Limb (tissue), 2 donors: ENCODE measurements around the gene INPP4A.
"Not testable (repeated sequence)": the region's sequence is repeated elsewhere in the genome, so short reads cannot be mapped to it uniquely, and the experiment has no call there.

ENCODE experiments used
- DNase-seq, 2 donors: peaks; one replicate each; pipeline ENCODE4 v3.0.0-alpha.2; 2016; ENCODE audit errors: extremely low spot score in 2 of 2

INPP4A gene

DNA sequence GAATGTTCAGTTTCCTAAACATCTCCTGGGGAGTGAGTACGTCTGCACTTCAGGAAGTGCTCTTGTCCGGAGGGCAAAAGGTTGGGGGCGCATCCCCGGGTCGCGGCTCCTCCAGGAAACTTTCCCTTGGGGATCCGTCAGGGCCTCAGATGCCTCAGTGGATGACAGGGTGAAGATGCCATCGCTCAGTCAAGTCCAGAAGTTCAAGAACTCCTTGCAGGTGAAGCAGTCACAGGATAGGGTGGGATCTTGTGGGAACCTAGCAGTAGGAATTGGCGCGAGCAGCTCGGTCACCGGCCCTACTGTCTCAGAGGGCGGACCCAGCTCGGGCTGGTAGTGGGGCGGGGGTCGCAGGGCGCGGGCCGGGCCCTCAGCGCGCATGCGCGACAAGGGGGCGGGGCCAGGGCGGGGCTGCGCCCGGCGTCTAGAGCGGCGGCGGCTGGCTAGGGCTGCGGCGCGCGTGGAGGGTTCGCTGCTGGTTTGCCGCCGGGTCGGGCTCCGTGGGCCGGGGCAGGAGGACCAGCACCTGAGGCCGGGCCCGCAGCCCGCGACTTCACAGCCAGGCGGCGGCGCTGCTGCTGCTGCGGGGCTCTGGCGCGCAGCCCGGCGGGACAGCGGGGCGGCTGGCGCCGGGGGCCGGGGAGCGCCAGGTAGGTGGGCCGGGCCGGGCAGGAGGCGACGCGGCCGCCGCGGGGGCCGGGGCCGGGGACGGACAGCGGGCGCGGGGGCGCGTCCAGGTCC is at the start of gene INPP4A:
Gene INPP4A (plus strand): TSS at position 423 of the 741 bp plus-strand sequence. CDS start 75,191 bp downstream, outside the sequence.
- DNase-seq = peak; percentile 80 to 92

DNA sequence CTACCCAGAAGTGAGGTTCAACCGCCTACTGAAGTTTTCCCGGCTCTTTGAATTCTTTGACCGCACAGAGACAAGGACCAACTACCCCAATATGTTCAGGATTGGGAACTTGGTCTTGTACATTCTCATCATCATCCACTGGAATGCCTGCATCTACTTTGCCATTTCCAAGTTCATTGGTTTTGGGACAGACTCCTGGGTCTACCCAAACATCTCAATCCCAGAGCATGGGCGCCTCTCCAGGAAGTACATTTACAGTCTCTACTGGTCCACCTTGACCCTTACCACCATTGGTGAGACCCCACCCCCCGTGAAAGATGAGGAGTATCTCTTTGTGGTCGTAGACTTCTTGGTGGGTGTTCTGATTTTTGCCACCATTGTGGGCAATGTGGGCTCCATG is 48.7 kb upstream of the INPP4A start:
- no peak for DNase-seq

DNA sequence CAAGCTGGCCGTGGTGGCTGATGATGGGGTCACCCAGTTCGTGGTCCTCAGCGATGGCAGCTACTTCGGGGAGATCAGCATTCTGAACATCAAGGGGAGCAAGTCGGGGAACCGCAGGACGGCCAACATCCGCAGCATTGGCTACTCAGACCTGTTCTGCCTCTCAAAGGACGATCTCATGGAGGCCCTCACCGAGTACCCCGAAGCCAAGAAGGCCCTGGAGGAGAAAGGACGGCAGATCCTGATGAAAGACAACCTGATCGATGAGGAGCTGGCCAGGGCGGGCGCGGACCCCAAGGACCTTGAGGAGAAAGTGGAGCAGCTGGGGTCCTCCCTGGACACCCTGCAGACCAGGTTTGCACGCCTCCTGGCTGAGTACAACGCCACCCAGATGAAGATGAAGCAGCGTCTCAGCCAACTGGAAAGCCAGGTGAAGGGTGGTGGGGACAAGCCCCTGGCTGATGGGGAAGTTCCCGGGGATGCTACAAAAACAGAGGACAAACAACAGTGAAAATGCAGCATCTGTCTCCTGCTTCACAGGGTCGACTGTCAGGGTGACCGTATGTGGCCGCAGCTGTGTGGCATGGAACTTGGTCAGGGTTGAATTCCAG is 47.8 kb upstream of the INPP4A start:
- DNase-seq = no peak

DNA sequence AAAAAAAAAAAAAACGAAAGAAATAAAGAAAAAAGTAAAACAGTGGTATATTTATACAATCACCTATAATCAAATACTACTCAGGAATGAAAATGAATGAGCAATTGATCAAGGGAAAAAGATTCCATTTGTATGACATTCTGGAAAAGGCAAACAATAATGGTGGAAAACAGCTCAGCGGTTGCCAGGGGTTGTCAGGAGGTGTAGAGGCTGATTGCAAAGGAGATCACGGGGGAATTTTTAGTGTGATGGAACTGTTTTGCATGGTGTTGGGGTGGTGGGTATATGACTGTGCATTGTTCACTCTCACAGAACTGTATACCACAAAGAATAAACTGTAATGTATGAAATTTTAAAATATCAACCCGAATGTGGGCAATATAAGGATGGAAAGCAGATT is 45.5 kb upstream of the INPP4A start:
- no peak for DNase-seq

DNA sequence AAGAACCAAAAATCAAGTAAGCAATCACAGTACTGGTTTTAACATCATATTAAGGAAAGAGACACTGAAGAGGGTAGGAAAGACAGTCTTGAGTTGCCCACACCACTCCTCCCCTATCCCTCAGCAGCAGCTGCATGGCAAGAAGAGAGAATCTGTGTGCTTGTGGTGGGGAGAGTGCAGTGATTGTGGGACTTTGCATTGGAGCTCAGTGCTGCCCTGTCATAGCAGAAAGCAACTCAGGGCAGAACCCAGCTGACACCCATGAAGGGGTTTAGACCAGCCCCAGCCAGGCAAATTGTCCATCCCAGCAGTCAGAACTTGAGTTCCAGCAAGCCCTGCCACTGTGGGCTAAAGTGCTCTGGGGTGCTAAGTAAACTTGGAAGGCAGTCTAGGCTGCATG is 40.8 kb upstream of the INPP4A start:
- no peak for DNase-seq

DNA sequence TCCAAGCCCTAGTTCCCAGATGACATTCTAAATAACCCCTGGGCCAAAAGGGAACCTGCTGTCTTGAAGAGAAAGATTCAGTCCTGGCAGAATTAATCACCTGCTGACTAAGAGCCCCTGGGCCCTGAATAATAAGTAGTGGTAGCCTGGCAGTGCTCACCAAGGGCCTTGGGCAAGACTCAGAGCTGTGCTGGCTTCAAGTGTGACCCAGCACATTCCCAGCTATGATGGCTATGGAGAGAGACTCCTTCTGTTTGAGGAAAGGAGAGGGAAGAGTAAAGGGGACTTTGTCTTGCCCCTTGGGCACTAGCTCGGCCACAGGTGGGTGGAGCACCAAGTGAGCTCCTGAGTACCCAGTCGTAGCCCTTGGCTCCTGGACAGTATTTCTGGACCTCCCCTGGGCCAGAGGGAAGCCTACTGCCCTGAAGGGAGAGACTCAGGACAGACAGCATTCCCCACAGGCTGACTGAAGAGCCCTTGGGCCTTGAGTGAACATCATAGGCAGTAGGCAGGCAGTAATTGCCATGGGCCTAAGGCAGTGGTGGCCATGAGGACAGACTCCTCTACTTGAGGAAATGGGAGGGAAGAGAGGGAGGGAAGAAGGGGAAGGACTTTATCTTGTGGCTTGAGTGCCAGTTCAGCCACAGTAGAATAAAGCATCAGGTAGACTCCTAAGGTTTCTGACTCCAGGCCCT is 40.0 kb upstream of the INPP4A start:
- DNase-seq = no peak

DNA sequence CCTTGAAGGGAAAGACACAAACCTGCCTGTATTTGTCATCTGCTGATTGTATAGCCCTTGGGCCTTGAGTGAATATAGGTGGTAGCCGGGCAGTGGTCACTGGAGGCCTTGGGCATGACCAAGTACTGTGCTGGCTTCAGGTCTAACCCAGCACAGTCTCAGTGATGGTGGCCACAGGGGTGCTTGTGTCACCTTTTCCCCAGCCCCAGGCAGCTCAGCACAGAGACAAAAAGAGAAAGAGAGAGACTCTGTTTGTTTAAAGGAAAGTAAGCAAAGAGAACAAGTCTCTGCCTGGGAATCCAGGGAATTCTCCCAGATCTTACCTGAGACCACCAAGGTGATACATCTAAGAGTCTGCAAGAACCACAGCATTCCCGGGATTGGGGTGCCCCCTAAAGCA is 39.4 kb upstream of the INPP4A start:
- DNase-seq = no peak

DNA sequence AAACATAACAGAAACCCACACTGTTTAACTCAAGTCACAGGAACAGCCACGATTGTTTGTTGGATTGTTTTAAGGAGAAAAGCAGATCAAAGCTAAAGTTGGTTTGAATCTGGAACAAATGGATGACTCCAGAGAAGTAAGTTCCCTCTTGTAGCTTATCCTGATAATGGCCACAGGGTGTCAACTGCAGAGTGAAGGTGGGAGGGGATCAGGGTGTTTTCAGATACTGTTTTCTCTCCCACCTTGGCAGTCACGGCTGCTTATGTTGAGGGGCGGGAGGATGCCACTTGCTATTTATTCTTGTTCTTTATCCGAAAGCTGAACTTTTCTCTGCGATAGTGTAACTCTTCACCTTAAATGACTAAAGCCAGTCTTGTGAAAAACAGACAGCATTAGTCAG is 36.5 kb upstream of the INPP4A start:
- no peak for DNase-seq

DNA sequence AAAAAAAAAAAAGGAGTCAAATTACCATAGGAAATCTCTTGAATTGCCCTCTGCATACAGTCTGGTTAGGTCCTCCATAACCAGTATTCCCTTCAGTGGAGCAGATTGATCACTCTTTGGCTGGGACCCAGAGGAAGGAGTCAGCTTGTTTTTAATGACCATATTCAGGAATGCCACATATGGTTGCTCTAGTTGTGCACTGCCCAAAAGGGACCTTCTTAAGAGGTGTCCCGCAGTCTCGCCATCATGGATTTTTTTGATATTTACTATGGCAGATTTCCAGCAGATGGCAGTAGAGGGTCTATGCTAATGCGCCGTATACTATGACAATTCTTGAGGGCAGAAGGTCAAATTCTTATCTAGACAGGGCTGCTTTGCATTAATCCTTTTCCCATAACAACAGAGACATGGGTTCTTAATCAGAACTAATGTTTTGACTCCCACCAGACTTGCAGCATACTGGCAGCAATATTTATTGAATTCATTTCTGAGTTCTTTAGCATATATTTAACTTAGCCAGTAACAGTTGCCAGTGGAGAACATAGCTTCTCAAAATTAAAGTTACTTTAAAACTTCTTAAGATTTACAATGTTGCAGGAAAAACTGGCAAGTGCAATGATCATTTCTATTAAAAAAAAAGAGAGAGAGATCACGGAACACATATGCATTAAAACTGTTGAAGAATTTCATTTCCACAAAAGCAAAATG is 31.8 kb upstream of the INPP4A start:
- peak in 1 of 2 donors; percentile 63 for DNase-seq

DNA sequence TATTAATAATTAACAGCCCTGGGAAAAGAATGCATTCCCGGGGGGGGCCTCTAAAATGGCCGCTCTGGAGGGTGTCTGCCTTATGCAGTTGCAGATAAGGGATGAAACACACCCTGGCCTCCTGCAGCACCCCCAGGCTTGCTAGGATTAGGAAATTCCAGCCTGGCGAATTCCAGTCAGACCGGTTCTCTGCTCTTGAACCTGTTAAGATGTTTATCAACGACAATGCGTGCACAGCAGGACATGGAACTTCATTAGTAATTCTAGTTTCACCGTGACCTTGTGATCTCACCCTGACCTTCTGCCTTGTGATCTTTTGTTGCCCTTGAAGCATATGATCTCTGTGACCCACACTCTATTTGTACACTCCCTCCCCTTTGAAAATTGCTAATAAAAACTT is 30.4 kb upstream of the INPP4A start:
- DNase-seq = not testable (repeated sequence)

DNA sequence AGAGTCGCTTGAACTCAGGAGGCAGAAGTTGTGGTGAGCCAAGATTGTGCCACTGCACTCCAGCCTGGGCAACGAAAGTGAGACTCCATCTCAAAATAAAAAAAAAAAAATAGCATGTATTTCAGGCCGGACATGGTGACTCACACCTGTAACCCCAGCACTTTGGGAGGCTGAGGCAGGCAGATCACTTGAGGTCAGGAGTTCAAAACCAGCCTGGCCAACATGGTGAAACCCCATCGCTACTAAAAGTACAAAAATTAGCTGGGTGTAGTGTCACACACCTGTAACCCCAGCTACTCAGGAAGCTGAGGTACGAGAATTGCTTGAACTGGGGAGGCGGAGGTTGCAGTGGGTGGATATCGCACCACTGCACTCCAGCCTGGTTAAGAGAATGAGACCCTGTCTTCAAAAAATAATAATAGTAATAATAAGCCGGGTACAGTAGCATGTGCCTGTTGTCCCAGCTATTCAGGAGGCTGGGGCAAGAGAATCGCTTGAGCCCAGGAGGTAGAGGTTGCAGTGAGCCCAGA is 28.9 kb upstream of the INPP4A start:
- DNase-seq = not testable (repeated sequence)

DNA sequence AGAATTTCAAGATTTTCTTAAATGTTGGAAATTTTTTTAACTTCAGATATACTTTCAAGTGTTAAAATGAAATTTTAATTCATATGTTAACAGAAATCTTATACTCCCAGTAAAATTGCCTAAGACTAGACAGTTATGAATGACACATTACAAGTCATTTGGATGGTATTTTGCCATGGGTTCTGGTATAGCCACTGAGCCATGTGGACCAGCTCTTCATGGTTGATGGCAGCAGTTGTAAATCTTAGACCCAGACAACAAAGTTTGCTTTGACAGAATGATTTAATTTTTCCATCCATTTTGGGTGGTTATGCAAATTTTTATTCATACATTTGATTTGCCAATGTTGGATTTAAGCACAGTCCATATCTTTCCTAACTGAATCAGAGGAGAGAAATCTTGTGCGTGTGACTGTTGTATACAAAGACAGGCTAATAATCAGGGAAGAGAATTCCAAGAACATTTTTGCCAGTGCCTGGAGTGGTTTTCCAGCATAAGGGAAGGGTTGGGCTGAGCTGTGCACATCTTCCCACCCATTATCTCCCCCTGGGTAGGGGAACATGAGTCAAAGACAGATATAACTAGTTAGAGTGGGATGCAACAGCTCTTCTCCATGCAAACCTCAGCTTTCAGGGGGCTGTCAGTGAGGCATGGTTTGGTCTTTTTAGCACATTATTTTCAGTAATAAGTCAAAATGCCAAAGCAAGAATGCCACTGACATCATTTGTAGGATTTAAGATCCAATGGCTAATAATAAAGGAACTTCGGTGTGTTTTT is 28.1 kb upstream of the INPP4A start:
- no peak for DNase-seq

DNA sequence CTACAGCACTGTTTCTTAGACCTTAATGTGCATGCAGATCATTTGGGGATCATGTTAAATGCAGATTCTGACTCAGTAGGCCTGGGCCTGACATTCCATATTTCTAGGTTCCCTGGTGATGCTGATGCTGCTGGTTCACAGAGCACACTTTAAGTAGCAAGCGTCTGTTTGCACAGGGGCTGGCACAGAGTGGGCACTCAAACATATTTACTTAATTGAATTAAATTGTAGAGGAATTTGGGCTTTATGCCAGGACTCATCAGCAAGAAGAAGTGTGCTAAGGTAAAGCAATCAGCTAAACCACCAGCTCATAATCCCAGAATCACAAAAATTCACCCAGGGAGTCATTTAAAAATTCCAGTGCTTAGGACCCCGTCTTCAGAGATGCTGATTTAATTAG is 25.1 kb upstream of the INPP4A start:
- no peak for DNase-seq

DNA sequence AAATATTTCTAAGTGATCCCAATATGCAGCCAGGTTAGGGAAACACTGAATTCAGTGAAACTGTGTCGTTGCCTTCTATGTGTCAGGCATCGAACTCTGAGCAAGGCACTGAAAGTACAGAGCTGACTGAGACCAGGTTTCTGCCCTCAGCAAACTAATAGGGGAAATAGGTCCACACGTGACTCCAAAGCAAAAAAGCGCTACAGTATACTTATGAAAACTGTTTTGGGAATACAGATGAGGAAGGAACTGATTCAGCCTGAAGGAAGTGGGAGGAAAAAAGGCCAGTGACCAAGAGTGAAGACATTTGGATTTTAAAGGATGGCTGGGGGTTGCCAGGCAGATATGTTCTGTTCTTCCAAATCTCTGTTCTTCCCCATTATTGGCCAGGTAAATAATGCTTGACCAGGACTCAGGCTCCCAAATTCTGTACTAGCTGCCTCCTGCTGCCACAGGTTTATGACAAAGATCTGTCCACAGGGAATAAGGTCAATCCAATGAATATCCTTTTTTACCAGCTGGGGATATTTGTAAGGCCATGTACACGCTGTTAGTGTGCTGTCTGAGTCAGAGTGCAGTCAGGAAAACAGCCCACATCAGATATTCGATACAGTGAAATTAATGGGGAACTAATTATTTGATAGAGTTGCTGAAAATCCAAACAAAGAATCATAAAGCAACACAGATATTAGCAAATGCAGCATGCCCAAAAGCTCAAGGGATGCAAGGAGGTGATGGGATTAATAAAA is 24.5 kb upstream of the INPP4A start:
- DNase-seq = no peak

DNA sequence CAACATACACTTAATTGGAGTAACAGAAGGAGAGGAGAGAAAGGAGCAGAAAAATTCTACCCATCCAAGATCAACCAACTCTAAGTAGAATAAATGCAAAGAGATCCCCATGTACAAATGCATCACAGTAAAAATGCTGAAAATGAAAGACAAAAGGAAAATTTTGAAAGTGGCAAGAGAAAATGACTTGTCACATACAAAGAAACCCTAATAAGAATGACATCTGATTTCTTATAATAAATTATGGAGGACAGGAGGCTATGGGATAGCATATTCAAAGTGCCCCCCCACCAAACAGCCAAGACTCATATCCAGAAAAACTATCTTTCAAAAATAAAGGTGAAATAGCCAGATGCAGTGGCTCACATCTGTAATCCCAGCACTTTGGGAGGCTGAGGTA is 22.2 kb upstream of the INPP4A start:
- no peak for DNase-seq

DNA sequence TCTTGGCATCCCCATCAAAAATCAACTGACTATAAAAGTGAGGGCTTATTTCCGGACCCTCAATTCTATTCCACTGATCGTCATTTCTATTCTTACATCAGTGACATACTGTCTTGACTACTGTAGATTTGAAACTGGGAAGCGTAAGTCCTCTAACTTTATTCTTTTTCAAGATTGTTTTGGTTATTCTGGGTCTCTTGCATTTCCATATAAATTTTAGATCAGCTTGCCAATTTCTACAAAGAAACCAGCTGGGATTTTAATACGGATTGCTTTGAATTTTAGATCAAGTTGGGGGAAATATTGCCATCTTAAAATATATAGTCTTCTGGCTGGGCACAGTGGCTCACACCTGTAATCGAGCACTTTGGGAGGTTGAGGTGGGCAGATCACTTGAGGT is 17.9 kb upstream of the INPP4A start:
- no peak for DNase-seq

DNA sequence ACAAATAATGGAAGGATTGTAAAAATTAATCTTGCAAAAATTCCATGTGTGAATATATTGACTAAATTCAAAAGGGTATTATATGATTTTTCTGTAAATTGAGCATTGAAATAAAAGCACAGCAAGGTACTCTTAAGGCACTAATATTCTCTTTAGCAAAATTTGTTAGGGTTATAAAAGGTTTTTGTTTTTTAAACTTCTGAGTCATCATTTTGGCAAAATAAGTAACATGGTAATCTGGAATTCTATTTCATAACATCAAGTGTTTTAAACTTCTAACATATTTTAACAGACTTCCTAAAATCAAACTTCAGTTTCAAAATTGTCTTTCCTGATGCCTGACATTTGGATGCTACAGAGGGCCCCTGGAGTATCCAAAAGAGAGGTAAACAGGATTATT is 12.5 kb upstream of the INPP4A start:
- no peak for DNase-seq

DNA sequence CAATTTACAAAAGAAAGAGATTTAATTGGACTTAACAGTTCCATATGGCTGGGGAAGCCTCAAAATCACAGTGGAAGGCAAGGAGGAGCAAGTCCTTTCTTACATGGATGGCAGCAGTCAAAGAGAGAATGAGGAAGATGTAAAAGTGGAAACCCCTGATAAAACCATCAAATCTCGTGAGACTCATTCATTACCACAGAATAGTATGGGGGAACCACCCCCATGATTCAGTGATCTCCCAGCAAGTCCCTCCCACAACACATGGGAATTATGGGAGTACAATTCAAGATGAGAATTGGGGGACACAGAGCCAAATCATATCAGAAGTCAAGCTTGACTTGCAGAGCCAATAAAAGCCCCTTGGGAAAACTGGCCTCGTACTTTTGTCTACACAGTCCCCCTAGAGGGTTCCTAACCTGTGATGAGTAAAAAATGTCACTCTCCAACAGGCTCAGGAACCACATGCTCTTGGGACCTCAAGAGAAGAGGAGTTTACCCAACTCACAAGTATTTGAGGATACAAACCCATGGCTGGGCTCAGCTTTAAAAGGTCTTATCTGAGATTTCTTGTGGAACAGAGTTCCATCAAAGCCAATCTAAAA is 11.2 kb upstream of the INPP4A start:
- DNase-seq = no peak

DNA sequence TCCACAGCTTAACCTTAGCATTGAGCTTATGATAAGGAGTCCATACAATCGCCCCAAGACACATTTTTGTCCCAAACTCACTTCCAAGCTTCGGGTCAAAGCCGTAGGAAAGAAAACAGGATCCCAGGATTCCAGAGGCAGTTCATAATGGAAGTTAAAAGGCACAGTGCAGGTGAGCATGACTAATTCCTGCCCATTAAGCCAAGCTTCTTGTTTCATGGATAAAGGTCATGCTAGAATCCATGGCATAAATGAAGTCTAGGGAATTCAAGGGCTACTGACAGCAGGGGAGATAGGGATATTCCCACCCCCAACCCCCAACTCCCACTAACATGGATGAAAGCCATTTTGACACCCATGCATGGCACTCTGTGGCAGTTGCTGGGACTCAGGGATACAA is 10.2 kb upstream of the INPP4A start:
- DNase-seq = no peak

DNA sequence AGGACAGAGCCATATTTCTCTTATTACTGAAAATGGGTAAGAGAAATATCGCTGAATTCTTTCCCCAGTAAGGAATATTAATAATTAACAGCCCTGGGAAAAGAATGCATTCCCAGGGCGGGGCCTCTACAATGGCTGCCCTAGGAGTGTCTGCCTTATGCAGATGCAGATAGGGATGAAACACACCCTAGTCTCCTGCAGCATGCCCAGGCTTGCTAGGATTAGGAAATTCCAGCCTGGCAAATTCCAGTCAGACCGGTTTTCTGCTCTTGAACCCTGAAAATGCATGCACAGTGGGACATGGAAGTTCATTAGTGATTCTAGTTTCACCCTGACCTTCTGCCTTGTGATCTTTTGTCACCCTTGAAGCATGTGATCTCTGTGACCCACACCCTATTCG is 9.0 kb upstream of the INPP4A start:
- DNase-seq = not testable (repeated sequence)
